B cell (primary cell): Measurements from ENCODE around the gene TNFAIP8L3. TPM values are rescaled to one million over a fixed set of nuclear protein-coding genes. Genes with fewer than 3 reads are reported as not detected.

ENCODE experiments used
- ATAC-seq: fragments of 200-7000 bp; cut with Tn5 transposase; one replicate; pipeline ENCODE4 v1.10.0; 2021; ENCODE audit warnings: low read depth, mild to moderate bottlenecking, moderate number of reproducible peaks, moderate library complexity
- CTCF ChIA-PET: fragments of 350-600 bp; sonication (Branson Sonifier 250); formaldehyde crosslinking; loops from one replicate; lab custom pipeline; 2021; ENCODE audit warnings: antibody characterized with exemption, inconsistent platforms; lab: Charles Lee
- POLR2A ChIA-PET: fragments of 350-600 bp; sonication (Branson Sonifier 250); formaldehyde crosslinking; loops from one replicate; lab custom pipeline; 2021; ENCODE audit warnings: antibody characterized with exemption; lab: Charles Lee
- DNase-seq: peaks from one replicate; pipeline ENCODE4 v3.0.0; 2013
- H2AFZ ChIP-seq: 2 replicates; pipeline ENCODE4 v1.6.1; 2012; ENCODE audit warnings: mild to moderate bottlenecking, low read depth, low read length; ENCODE audit not compliant: insufficient read depth, poor library complexity, severe bottlenecking
- H3K27ac ChIP-seq, 2 donors: 1 replicate in 1 of 2; 2 replicates in 1 of 2; pipeline ENCODE4 v1.5.1; 2012 to 2013; ENCODE audit warnings: low read length in 2 of 2, mild to moderate bottlenecking in 2 of 2, moderate library complexity in 1 of 2
- H3K27me3 ChIP-seq, 4 experiments: fragments of 200-600 bp in 1 of 4; sonication (generic) in 1 of 4; replicated peaks in 1 of 4; 1 replicate in 2 of 4; 2 replicates in 2 of 4; pipeline versions ENCODE4 v1.6.1 to v1.7.0; 2013 to 2016; ENCODE audit warnings: low read length in 3 of 4, mild to moderate bottlenecking in 2 of 4, mixed read lengths in 1 of 4, moderate library complexity in 1 of 4; ENCODE audit not compliant: insufficient read depth in 4 of 4, control insufficient read depth in 3 of 4; ENCODE audit errors: control extremely low read depth in 1 of 4
- H3K36me3 ChIP-seq, 2 experiments: replicated peaks in 1 of 2; 1 replicate in 1 of 2; 2 replicates in 1 of 2; pipeline versions ENCODE4 v1.6.1 to v1.7.1; 2013; ENCODE audit warnings: low read length in 1 of 2; ENCODE audit not compliant: insufficient read depth in 2 of 2, control insufficient read depth in 1 of 2; ENCODE audit errors: control extremely low read depth in 1 of 2, extremely low read depth in 1 of 2
- H3K4me1 ChIP-seq, 2 donors: fragments of 200-600 bp in 1 of 2; sonication (generic) in 1 of 2; 1 replicate in 1 of 2; 2 replicates in 1 of 2; pipeline versions ENCODE4 v1.5.1 to v1.6.1; 2013 to 2017; ENCODE audit warnings: low read length in 2 of 2; ENCODE audit not compliant: control insufficient read depth in 2 of 2, insufficient read depth in 2 of 2
- H3K4me2 ChIP-seq: replicated peaks from 2 replicates; pipeline ENCODE3; 2012; ENCODE audit warnings: mild to moderate bottlenecking, low read depth, low read length; ENCODE audit not compliant: poor library complexity, severe bottlenecking
- H3K4me3 ChIP-seq, 5 experiments: fragments of 200-600 bp in 1 of 5; sonication (generic) in 1 of 5; 1 replicate in 3 of 5; 2 replicates in 2 of 5; pipeline versions ENCODE4 v1.5.1 to v1.7.0; 2011 to 2016; ENCODE audit warnings: low read length in 4 of 5, mild to moderate bottlenecking in 4 of 5, low read depth in 2 of 5, control low read depth in 1 of 5, moderate library complexity in 1 of 5; ENCODE audit not compliant: insufficient read depth in 1 of 5; ENCODE audit errors: control extremely low read depth in 1 of 5, extremely low read depth in 1 of 5
- H3K79me2 ChIP-seq: fragments of 200-600 bp; sonication (generic); one replicate; pipeline ENCODE4 v1.6.0; 2016; ENCODE audit warnings: low read length; ENCODE audit not compliant: control insufficient read depth, insufficient read depth
- H3K9ac ChIP-seq: fragments of 200-600 bp; sonication (generic); 2 replicates; pipeline ENCODE4 v1.6.1; 2017; ENCODE audit warnings: mild to moderate bottlenecking, low read length, moderate library complexity
- H3K9me3 ChIP-seq, 3 donors: one replicate each; pipeline versions ENCODE4 v1.6.1 to v1.7.1; 2013; ENCODE audit warnings: low read length in 2 of 3; ENCODE audit not compliant: control insufficient read depth in 2 of 3, insufficient read depth in 1 of 3; ENCODE audit errors: control extremely low read depth in 1 of 3
- H4K20me1 ChIP-seq: 2 replicates; pipeline ENCODE4 v1.6.0; 2012; ENCODE audit warnings: mild to moderate bottlenecking, low read length; ENCODE audit not compliant: insufficient read depth, control insufficient read depth, poor library complexity, severe bottlenecking
- H3K27ac Mint-ChIP-seq: one replicate; pipeline ENCODE4 v1.8.0; 2021; ENCODE audit warnings: mixed read lengths
- H3K27me3 Mint-ChIP-seq: one replicate; pipeline ENCODE4 v1.8.0; 2021; ENCODE audit warnings: mixed read lengths
- H3K4me1 Mint-ChIP-seq: one replicate; pipeline ENCODE4 v1.8.0; 2021; ENCODE audit warnings: mixed read lengths
- H3K4me3 Mint-ChIP-seq: one replicate; pipeline ENCODE4 v1.8.0; 2021; ENCODE audit warnings: mixed read lengths
- H3K9me3 Mint-ChIP-seq: one replicate; pipeline ENCODE4 v1.8.0; 2022; ENCODE audit warnings: mixed read lengths; ENCODE audit not compliant: insufficient read depth
- EZH2 ChIP-seq: IDR thresholded peaks from 2 replicates; pipeline ENCODE4 v1.6.1; 2012; ENCODE audit warnings: borderline replicate concordance, low read depth, mild to moderate bottlenecking, moderate library complexity, low read length; ENCODE audit not compliant: insufficient read depth, poor library complexity, severe bottlenecking
- WGBS: methylation state at CpG from one replicate; pipeline ENCODE4 v1.1.5; 2013; ENCODE audit warnings: missing lambda C conversion rate; ENCODE audit not compliant: insufficient coverage; 5-methylcytosine and 5-hydroxymethylcytosine counted together
- intact Hi-C: fragments of 100-400 bp; cut with micrococcal nuclease; formaldehyde crosslinking; loops from one replicate; pipeline ENCODE4 v1.10.0; 2022
- polyA plus RNA-seq: library from polyadenylated mRNA; depleted of rRNA; stranded (reverse); fragments of >200 nt; gene quantifications from 2 replicates; pipeline ENCODE4 v1.2.3, GENCODE V29; 2012
- total RNA-seq, 2 donors: library from RNA; stranded (reverse); fragments of 120-200 nt in 1 of 2; gene quantifications; 1 replicate in 1 of 2; 2 replicates in 1 of 2; pipeline versions ENCODE4 v1.2.3 to v1.2.4, GENCODE V29; 2013 to 2022
- TF ChIP-seq, protein P1 (sequence below): fragments of 200-600 bp; IDR thresholded peaks from one replicate; pipeline ENCODE4 v1.8.0; 2022; ENCODE audit warnings: antibody characterized with exemption, mild to moderate bottlenecking

The TNFAIP8L3 gene
- total and polyA plus RNA-seq, 2 donors (not counting 1 experiment from before 2014, with no cell fraction given) = not detected

GRCh38 chr15:51053571-51053970, 41.1 kb downstream of the TNFAIP8L3 start:
- no peak for TF ChIP-seq EZH2
- TF ChIP-seq, protein P1, sequence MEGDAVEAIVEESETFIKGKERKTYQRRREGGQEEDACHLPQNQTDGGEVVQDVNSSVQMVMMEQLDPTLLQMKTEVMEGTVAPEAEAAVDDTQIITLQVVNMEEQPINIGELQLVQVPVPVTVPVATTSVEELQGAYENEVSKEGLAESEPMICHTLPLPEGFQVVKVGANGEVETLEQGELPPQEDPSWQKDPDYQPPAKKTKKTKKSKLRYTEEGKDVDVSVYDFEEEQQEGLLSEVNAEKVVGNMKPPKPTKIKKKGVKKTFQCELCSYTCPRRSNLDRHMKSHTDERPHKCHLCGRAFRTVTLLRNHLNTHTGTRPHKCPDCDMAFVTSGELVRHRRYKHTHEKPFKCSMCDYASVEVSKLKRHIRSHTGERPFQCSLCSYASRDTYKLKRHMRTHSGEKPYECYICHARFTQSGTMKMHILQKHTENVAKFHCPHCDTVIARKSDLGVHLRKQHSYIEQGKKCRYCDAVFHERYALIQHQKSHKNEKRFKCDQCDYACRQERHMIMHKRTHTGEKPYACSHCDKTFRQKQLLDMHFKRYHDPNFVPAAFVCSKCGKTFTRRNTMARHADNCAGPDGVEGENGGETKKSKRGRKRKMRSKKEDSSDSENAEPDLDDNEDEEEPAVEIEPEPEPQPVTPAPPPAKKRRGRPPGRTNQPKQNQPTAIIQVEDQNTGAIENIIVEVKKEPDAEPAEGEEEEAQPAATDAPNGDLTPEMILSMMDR = no peak
- Mint-ChIP-seq H3K4me1 (peaks cover 5% of the 10 kb centered on the region), H3K9me3 (no peaks in the 10 kb centered on the region), H3K27me3 (peaks cover 19% of the 10 kb centered on the region), H3K4me3 (no peak overlapping the region), H3K27ac (no peak overlapping the region)
- H3K4me3 ChIP-seq = no peak overlapping the region
- no peaks in the 10 kb centered on the region for H4K20me1 ChIP-seq
- DNase-seq (no peak), ATAC-seq (no peak)
- peaks cover 0 to 3% (median 0%) of the 10 kb centered on the region in 3 donors for H3K9me3 ChIP-seq
- intact Hi-C loops = no loop called here
- WGBS = 88% methylated on average over 1 of the region's 1 CpG
- no peak overlapping the region for H3K9ac ChIP-seq
- ChIA-PET POLR2A (no interaction called here), CTCF (no interaction called here)
- H3K27me3 ChIP-seq = peaks cover 0 to 5% (median 0%) of the 10 kb centered on the region in 4 experiments
- no peak overlapping the region for H2AFZ ChIP-seq
- no peaks in the 10 kb centered on the region for H3K36me3 ChIP-seq
- H3K27ac ChIP-seq = no peak overlapping the region
- peaks cover 3 to 7% of the 10 kb centered on the region in 2 donors for H3K4me1 ChIP-seq
- no peaks in the 10 kb centered on the region for H3K79me2 ChIP-seq
- no peak overlapping the region for H3K4me2 ChIP-seq

- peaks cover 5% of the 10 kb centered on the region for H3K4me1 Mint-ChIP-seq
- Histone ChIP-seq H3K4me2 (no peak overlapping the region), H3K27ac (no peak overlapping the region), H3K9ac (no peak overlapping the region), H3K79me2 (no peaks in the 10 kb centered on the region), H3K4me3 (no peak overlapping the region), H3K27me3 (peaks cover 0 to 5% (median 0%) of the 10 kb centered on the region in 4 experiments), H3K4me1 (peaks cover 3 to 7% of the 10 kb centered on the region in 2 donors), H3K9me3 (peaks cover 0 to 3% (median 0%) of the 10 kb centered on the region in 3 donors), H2AFZ (no peak overlapping the region), H4K20me1 (no peaks in the 10 kb centered on the region), H3K36me3 (no peaks in the 10 kb centered on the region)
- DNase-seq = no peak
- intact Hi-C loops = no loop called here
- H3K4me3 Mint-ChIP-seq = no peak overlapping the region
- H3K27ac Mint-ChIP-seq = no peak overlapping the region
- WGBS = 74% methylated on average over 3 of the region's 3 CpGs
- no peaks in the 10 kb centered on the region for H3K9me3 Mint-ChIP-seq
- ChIA-PET CTCF (no interaction called here), POLR2A (no interaction called here)
- peaks cover 12% of the 10 kb centered on the region for H3K27me3 Mint-ChIP-seq
- TF ChIP-seq, protein P1 = no peak
- no peak for TF ChIP-seq EZH2
- no peak for ATAC-seq
Measured at GRCh38 chr15:51051776-51052175, 42.9 kb downstream of the TNFAIP8L3 start.
